ENCODE measurements around the gene CYP27B1.

DNA sequence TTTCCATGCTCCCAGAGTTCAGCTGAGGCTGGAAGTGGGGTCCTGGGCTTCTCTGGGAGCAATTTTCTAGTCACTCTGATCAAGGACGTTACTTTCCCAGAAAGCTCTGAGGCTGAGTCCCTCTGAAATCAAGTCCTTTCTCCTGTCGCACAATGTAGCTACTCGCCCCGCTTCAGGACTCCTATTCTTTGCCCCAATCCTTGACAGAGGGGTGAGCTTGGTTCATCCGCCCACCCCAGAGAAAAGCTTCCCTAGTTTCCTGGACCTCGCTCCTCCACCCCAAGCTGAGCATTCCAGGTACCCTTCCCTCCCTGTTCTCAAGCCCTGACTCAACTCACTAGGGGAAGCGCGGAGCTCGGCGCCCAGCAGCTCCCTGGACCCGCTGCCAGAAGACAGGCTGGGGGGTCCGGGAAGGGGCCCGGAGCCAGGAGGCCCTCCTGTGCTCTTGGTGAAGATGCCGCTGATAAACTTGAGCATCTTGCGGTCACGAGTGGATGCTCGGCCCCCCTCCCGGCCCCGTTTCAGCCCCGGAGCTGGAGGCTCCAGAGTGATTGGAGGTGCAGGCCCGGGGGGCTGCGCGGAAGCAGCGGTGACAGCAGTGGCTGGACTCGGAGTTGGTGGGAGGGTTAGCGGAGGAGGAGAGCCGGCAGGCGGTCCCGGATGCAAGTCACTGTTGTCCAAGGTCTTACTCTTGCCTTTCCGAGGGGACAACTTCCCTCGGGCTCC, 30.0 kb downstream of the CYP27B1 start:
- TF ChIP-seq YY1 (IDR thresholded peaks at IDR 0.05; ENCODE audit: low read depth), result no peak
- TF ChIP-seq, protein P1, sequence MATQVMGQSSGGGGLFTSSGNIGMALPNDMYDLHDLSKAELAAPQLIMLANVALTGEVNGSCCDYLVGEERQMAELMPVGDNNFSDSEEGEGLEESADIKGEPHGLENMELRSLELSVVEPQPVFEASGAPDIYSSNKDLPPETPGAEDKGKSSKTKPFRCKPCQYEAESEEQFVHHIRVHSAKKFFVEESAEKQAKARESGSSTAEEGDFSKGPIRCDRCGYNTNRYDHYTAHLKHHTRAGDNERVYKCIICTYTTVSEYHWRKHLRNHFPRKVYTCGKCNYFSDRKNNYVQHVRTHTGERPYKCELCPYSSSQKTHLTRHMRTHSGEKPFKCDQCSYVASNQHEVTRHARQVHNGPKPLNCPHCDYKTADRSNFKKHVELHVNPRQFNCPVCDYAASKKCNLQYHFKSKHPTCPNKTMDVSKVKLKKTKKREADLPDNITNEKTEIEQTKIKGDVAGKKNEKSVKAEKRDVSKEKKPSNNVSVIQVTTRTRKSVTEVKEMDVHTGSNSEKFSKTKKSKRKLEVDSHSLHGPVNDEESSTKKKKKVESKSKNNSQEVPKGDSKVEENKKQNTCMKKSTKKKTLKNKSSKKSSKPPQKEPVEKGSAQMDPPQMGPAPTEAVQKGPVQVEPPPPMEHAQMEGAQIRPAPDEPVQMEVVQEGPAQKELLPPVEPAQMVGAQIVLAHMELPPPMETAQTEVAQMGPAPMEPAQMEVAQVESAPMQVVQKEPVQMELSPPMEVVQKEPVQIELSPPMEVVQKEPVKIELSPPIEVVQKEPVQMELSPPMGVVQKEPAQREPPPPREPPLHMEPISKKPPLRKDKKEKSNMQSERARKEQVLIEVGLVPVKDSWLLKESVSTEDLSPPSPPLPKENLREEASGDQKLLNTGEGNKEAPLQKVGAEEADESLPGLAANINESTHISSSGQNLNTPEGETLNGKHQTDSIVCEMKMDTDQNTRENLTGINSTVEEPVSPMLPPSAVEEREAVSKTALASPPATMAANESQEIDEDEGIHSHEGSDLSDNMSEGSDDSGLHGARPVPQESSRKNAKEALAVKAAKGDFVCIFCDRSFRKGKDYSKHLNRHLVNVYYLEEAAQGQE (IDR thresholded peaks at IDR 0.05; ENCODE audit: low read depth), result no peak
- TF ChIP-seq ZBTB7A (IDR thresholded peaks at IDR 0.05; ENCODE audit: low read depth), result no peak; the same call in 1 of the 2 replicates
- no peak for TF ChIP-seq EP300 (IDR thresholded peaks at IDR 0.05; ENCODE audit: borderline replicate concordance)
- TF ChIP-seq EGR1 (IDR thresholded peaks at IDR 0.05), result no peak
- no peak for TF ChIP-seq TEAD4 (IDR thresholded peaks at IDR 0.05)
- TF ChIP-seq NFIC (IDR thresholded peaks at IDR 0.05), result no peak
- no peak for TF ChIP-seq TCF12 (IDR thresholded peaks at IDR 0.05; ENCODE audit: low read depth)
- TF ChIP-seq, protein P2, sequence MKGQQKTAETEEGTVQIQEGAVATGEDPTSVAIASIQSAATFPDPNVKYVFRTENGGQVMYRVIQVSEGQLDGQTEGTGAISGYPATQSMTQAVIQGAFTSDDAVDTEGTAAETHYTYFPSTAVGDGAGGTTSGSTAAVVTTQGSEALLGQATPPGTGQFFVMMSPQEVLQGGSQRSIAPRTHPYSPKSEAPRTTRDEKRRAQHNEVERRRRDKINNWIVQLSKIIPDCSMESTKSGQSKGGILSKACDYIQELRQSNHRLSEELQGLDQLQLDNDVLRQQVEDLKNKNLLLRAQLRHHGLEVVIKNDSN (IDR thresholded peaks at IDR 0.05), result no peak
- no peak for TF ChIP-seq TAF1 (IDR thresholded peaks at IDR 0.05; ENCODE audit: low read depth)
- TF ChIP-seq, protein P3, sequence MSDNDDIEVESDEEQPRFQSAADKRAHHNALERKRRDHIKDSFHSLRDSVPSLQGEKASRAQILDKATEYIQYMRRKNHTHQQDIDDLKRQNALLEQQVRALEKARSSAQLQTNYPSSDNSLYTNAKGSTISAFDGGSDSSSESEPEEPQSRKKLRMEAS (IDR thresholded peaks at IDR 0.05), result no peak
- no peak for TF ChIP-seq CREB1 (IDR thresholded peaks at IDR 0.05; ENCODE audit: low read depth)

Data from Ishikawa (cell line).